NCI-H524 treated with DMSO at 0.1 percent for 48 hours (cell line): ENCODE data around the gene PGS1.
A peak's percentile ranks its signal among the peaks of the same experiment; 100 is the strongest.
"Not testable (repeated sequence)": the region's sequence is repeated elsewhere in the genome, so short reads cannot be mapped to it uniquely, and the experiment has no call there.

ENCODE experiments used
- DNase-seq: peaks from one replicate; lab custom pipeline; 2025; lab: John Stamatoyannopoulos, UW

Gene PGS1

GRCh38 chr17:78378225-78379130, at the start of gene PGS1:
Gene PGS1 (plus strand): TSS chr17:78378649. CDS start chr17:78378666, 17 bp downstream.
- peak; percentile 8 for DNase-seq

- DNase-seq: no peak
These were observed 49.0 kb upstream of the PGS1 start for GRCh38 chr17:78329263-78330059.

GRCh38 chr17:78330570-78331224, 47.8 kb upstream of the PGS1 start:
- no peak for DNase-seq

- DNase-seq: not testable (repeated sequence)
These were observed 47.1 kb upstream of the PGS1 start for GRCh38 chr17:78331355-78331754.

GRCh38 chr17:78332991-78333390, 45.5 kb upstream of the PGS1 start:
- no peak for DNase-seq

GRCh38 chr17:78335209-78335608, 43.2 kb upstream of the PGS1 start:
- DNase-seq: no peak

GRCh38 chr17:78337244-78338109, 41.0 kb upstream of the PGS1 start:
- DNase-seq: no peak

- no peak for DNase-seq
These were observed 39.8 kb upstream of the PGS1 start for GRCh38 chr17:78338486-78339259.

GRCh38 chr17:78340183-78340955, 38.1 kb upstream of the PGS1 start:
- no peak for DNase-seq

- DNase-seq: no peak
These were observed 36.6 kb upstream of the PGS1 start for GRCh38 chr17:78341559-78342448.

- no peak for DNase-seq
These were observed 35.8 kb upstream of the PGS1 start for GRCh38 chr17:78342449-78343186.

- DNase-seq: no peak
These were observed 35.3 kb upstream of the PGS1 start for GRCh38 chr17:78343187-78343542.

GRCh38 chr17:78343543-78344201, 34.8 kb upstream of the PGS1 start:
- peak; percentile 72 for DNase-seq

GRCh38 chr17:78344666-78345065, 33.8 kb upstream of the PGS1 start:
- DNase-seq: no peak

- DNase-seq: no peak
These were observed 33.3 kb upstream of the PGS1 start for GRCh38 chr17:78345172-78345571.

- DNase-seq: no peak
These were observed 32.5 kb upstream of the PGS1 start for GRCh38 chr17:78345791-78346494.
